Measurements from ENCODE around the gene GPC5. TPM values are rescaled to one million over a fixed set of nuclear protein-coding genes. Genes with fewer than 3 reads are reported as not detected.
A peak's percentile ranks its signal among the peaks of the same experiment; 100 is the strongest.

The GPC5 gene
- total and polyA plus RNA-seq, 9 of the 15 experiments (the other 6 are each of a cell fraction or from before 2014, with no cell fraction given), result 0.18 to 0.27 TPM; not detected in 7

- TF ChIP-seq ZNF639 (CRISPR knock-in tag; conservative IDR thresholded peaks at IDR 0.05 in 1 of 2, IDR thresholded peaks at IDR 0.05 in 1 of 2), result 0 out of 4 replicates have a peak, but pooled peaks of 1 of the 2 experiments have one; percentile 22
- peak; percentile 42 for TF ChIP-seq POLR2H (tag; IDR thresholded peaks at IDR 0.05; ENCODE audit: low read depth)
- TF ChIP-seq ZNF511 (CRISPR knock-in tag; IDR thresholded peaks at IDR 0.05), result no peak
- TF ChIP-seq NCOA2 (IDR thresholded peaks at IDR 0.05; ENCODE audit: partially characterized antibody in 2 of 2), result no peak
- TF ChIP-seq ZBTB12 (CRISPR knock-in tag; IDR thresholded peaks at IDR 0.05), result no peak
- no peak for TF ChIP-seq CTCF (IDR thresholded peaks at IDR 0.05 in 2 of 3, conservative IDR thresholded peaks at IDR 0.05 in 1 of 3; ENCODE audit: insufficient read depth in 2 of 3, low read depth in 1 of 3, low read length in 3 of 3)
- TF ChIP-seq DMBX1 (CRISPR knock-in tag; IDR thresholded peaks at IDR 0.05; ENCODE audit: borderline replicate concordance), result no peak
- no peak for TF ChIP-seq HIVEP1 (CRISPR knock-in tag; IDR thresholded peaks at IDR 0.05)
- TF ChIP-seq FOS (IDR thresholded peaks at IDR 0.05; ENCODE audit: extremely low read depth, insufficient read length), result no peak
- TF ChIP-seq MLLT1 (IDR thresholded peaks at IDR 0.05), result no peak
- TF ChIP-seq ZBTB49 (CRISPR knock-in tag; IDR thresholded peaks at IDR 0.05; ENCODE audit: borderline replicate concordance), result no peak
- TF ChIP-seq SNRNP70 (optimal IDR thresholded peaks at IDR 0.05; ENCODE audit: low read depth, low read length), result no peak
- no peak for TF ChIP-seq U2AF2 (optimal IDR thresholded peaks at IDR 0.05; ENCODE audit: low read depth, low read length)
- no peak for TF ChIP-seq CBX2 (IDR thresholded peaks at IDR 0.05; ENCODE audit: insufficient read depth, low read length, poor library complexity, severe bottlenecking)
- peak; percentile 6; the same call in 1 of the 2 replicates for TF ChIP-seq BACH1 (tag; IDR thresholded peaks at IDR 0.05)
- no peak for TF ChIP-seq ZNF12 (CRISPR knock-in tag; IDR thresholded peaks at IDR 0.05)
These were observed 141.1 kb downstream of the GPC5 start (continued) for GRCh38 chr13:91539286-91540157.
